Fibroblast of villous mesenchyme (primary cell): ENCODE measurements around the gene COL4A1. TPM values are rescaled to one million over a fixed set of nuclear protein-coding genes. Genes with fewer than 3 reads are reported as not detected.

ENCODE experiments used
- DNase-seq: peaks from one replicate; pipeline ENCODE4 v3.0.0-alpha.2; 2010; ENCODE audit warnings: low read depth
- H3K4me3 ChIP-seq: 2 replicates; pipeline ENCODE4 v1.5.1; 2011; ENCODE audit warnings: low read depth, mild to moderate bottlenecking, low read length
- total RNA-seq: library from RNA; depleted of rRNA; stranded (reverse); fragments of >200 nt; gene quantifications from 2 replicates; pipeline ENCODE4 v1.2.3, GENCODE V29; 2012
- TF ChIP-seq, protein P1 (sequence below): IDR thresholded peaks from 2 replicates; pipeline ENCODE4 v1.5.1; 2012; ENCODE audit warnings: low read depth, mild to moderate bottlenecking, low read length; ENCODE audit not compliant: insufficient read depth

Gene COL4A1
- total RNA-seq, 1 donor: 1,391 TPM

DNA sequence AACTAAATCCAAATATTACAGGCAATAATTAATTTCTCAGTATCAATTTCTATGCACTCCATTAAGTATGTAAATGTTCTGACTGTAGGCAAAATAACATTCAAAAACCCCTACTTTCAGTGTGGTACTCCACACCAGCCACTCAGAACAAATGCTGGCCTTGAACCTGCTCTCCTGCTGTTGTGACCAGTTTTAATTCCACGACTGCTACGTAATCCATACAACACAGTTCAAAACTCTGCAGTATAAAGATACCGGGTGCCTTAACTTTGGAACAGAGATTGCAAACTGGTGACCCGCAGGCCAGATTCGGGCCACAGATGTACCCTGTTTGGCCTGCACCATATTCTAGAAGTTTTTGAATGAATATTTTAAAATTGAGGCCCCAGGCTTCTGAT lies 30.4 kb downstream of the COL4A1 start:
- TF ChIP-seq, protein P1, sequence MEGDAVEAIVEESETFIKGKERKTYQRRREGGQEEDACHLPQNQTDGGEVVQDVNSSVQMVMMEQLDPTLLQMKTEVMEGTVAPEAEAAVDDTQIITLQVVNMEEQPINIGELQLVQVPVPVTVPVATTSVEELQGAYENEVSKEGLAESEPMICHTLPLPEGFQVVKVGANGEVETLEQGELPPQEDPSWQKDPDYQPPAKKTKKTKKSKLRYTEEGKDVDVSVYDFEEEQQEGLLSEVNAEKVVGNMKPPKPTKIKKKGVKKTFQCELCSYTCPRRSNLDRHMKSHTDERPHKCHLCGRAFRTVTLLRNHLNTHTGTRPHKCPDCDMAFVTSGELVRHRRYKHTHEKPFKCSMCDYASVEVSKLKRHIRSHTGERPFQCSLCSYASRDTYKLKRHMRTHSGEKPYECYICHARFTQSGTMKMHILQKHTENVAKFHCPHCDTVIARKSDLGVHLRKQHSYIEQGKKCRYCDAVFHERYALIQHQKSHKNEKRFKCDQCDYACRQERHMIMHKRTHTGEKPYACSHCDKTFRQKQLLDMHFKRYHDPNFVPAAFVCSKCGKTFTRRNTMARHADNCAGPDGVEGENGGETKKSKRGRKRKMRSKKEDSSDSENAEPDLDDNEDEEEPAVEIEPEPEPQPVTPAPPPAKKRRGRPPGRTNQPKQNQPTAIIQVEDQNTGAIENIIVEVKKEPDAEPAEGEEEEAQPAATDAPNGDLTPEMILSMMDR: no peak
- no peak for DNase-seq
- H3K4me3 ChIP-seq: no peak overlapping the region

DNA sequence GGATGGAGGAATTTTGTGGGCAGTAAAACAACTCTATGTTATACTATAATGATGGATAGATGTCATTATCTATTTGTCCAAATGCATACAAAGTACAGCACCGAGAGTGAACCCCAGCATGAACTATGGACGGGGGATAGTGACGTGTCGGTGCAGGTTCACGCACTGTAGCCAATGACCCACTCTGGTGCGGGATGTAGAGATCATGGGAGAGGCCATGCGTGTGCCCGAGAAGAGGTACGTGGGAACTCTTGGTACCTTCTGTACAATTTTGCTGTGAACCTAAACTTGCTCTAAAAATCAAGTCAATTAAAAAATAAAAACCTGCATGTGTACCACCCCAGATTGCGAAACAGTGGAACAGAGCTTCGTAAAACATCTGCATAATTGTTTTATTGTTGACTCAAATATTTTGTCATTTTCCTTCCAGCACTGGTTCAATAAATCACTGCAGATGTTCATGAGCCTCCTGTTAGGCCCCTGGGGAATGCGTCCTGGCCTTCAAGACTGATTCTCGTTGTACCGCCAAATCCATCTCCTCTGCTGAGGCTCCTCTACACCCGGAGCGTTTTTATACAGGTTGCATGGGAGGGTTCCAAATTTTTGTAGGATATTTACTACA lies 30.9 kb downstream of the COL4A1 start:
- DNase-seq: peak; percentile 69
- TF ChIP-seq, protein P1: no peak
- no peak overlapping the region for H3K4me3 ChIP-seq

DNA sequence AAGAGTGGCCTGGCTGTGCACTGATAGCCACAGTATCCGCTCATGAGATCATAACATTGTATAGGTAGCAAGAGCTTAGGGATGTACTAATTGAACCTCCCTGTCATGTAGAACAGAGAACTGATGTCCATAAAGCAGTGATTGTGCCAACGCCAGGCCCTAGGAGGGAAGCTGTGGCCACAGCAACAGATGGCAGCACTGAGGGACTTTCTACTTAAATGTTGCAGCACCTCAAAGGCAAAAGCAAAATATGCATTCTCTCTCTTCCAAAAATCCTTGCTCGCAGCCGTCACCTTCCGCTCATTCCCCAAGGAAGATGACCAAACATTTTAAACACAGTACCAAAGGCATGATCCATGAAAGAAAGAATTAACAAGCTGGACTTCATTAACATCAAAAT lies 32.3 kb downstream of the COL4A1 start:
- TF ChIP-seq, protein P1: peak; percentile 34
- no peak for DNase-seq
- no peak overlapping the region for H3K4me3 ChIP-seq

DNA sequence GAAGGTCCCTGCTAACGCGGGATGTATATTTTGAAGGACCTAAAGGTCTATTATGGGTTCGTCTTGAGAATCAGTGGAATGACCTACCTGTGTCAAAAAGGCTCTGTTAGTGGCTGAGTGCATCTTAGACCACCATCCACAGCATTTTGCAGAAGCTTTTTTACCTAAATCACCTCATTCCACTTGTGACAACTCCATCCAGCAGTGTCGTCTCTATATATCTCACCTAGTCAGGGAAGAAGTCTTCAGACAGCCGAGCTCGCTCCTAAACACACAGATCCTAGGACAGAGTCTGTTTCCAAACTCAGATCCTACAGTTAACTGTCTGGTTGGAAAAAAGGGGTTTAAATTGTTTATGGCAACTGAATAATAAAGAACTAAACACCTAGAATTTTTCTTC lies 33.7 kb downstream of the COL4A1 start:
- TF ChIP-seq, protein P1: no peak
- no peak overlapping the region for H3K4me3 ChIP-seq
- DNase-seq: no peak

DNA sequence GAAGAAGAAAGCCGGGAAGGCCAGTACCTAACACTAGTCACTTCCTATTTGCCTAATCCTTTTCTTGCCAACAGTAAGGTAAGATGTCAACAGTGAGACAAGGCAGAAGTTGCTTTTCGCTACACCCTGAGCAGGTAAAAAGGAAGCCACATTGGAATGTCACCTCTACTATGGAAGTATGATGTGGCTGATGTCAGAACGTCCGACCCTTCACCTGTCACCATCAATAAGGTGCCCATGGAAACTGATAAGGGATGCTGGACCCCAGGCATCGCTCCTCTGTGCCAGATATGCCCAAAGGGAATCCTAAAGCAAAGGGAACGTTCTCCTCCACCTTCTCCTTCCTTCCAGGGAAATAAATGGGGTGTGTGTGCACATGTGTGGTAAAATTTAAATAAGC lies 34.3 kb downstream of the COL4A1 start:
- TF ChIP-seq, protein P1: no peak
- no peak overlapping the region for H3K4me3 ChIP-seq

DNA sequence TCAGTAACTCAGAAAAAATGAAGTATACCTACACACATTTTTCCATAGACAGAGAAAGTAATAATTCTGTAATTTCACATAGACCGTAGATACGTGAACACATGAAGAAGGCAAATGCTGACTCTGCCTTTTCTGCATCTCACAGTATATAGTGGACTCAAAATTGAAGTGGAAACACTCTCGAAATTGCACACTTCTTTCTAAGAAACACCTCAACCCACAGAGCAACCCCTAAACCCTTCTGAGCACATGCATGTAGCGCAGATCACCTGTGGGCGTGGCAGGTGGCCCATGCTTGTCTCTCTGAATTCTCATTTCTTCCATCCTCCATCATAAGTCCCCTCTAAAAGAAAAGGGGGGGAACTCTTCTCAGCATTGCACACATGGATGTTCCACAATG lies 34.7 kb downstream of the COL4A1 start:
- TF ChIP-seq, protein P1: no peak
- no peak for DNase-seq
- no peak overlapping the region for H3K4me3 ChIP-seq

More for the DNA sequence above, 34.3 kb downstream of the COL4A1 start:
- no peak for DNase-seq

DNA sequence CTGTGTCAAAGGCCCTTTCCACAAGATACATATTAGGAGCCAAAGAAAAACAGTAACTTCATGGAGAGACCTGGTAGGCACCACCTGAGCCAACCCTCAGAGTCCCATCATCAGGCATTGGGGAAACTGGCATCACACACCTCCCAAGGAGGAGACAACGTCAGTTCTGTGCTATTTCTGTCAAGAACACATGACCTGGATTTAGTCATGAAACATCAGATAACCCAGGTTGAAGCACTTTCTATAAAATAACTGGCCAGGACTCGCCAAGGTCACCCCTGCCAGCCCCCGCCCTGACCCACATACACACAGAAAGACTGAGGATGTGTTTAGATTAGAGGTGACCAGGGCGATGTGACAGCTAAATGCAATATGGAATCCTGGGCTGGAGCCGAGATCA lies 35.6 kb downstream of the COL4A1 start:
- TF ChIP-seq, protein P1: no peak
- DNase-seq: no peak
- H3K4me3 ChIP-seq: no peak overlapping the region
